K562 (cell line): Measurements from ENCODE around the gene PARP4. TPM values are rescaled to one million over a fixed set of nuclear protein-coding genes. Genes with fewer than 3 reads are reported as not detected.

Experiments used
- ATAC-seq: fragments of 200-7000 bp; cut with Tn5 transposase; 3 replicates; pipeline ENCODE4 v1.9.1; 2020; ENCODE audit warnings: moderate library complexity
- BruUV-seq: library from RNA; stranded (reverse); fragments of 400-500 nt; replicated peaks from 2 replicates; lab custom pipeline; 2021; lab: Mats Ljungman, UMichigan
- CTCF ChIA-PET: fragments of 300-600 bp; formaldehyde crosslinking; extraction: SDS; loops from one replicate; lab custom pipeline; 2021; ENCODE audit warnings: low intra/inter-chr PET ratio; lab: Yijun Ruan, JAX
- POLR2A ChIA-PET: fragments of 300-600, 350-650 bp; sonication (Branson Sonifier 250); formaldehyde crosslinking; extraction: SDS; loops from one replicate; lab custom pipeline; 2021; ENCODE audit warnings: antibody characterized with exemption, inconsistent platforms; lab: Yijun Ruan, JAX
- DNase-seq, 4 experiments: peaks; one replicate each; pipeline versions ENCODE4 v3.0.0 to v3.0.0-alpha.2; 2011 to 2018; ENCODE audit warnings: low spot score in 3 of 4, mixed read lengths in 3 of 4; ENCODE audit errors: extremely low read depth in 1 of 4
- FAIRE-seq: peaks from 2 replicates; lab custom pipeline; 2011; peaks lifted over from hg19 to GRCh38; lab: Jason Lieb, UNC
- H2AFZ ChIP-seq: 2 replicates; pipeline ENCODE4 v1.6.0; 2011; ENCODE audit warnings: low read depth, low read length, control low read depth, inconsistent platforms
- H3K27ac ChIP-seq: fragments of 200-600 bp; 3 replicates; pipeline ENCODE4 v1.8.0; 2011; ENCODE audit warnings: low read depth, mild to moderate bottlenecking, control low read depth, inconsistent platforms, low read length, moderate library complexity, mixed read lengths; ENCODE audit errors: extremely low read depth
- H3K27me3 ChIP-seq, 2 experiments: fragments of 300-600 bp in 1 of 2; 2 replicates in 1 of 2; 3 replicates in 1 of 2; pipeline versions ENCODE4 v1.6.0 to v1.8.0; 2011; ENCODE audit warnings: inconsistent platforms in 2 of 2, low read length in 2 of 2, mild to moderate bottlenecking in 1 of 2, mixed read lengths in 1 of 2, moderate library complexity in 1 of 2; ENCODE audit not compliant: control insufficient read depth in 2 of 2, insufficient read depth in 2 of 2
- H3K36me3 ChIP-seq: fragments of 300-600 bp; 3 replicates; pipeline ENCODE4 v1.8.0; 2011; ENCODE audit warnings: mild to moderate bottlenecking, low read length, inconsistent platforms; ENCODE audit not compliant: control insufficient read depth, insufficient read depth
- H3K4me1 ChIP-seq, 2 experiments: fragments of 200-600 bp in 1 of 2; replicated peaks in 1 of 2; 2 replicates in 1 of 2; 3 replicates in 1 of 2; pipeline versions ENCODE4 v1.5.1 to v1.8.0; 2011; ENCODE audit warnings: inconsistent platforms in 2 of 2, low read length in 2 of 2, mild to moderate bottlenecking in 1 of 2, mixed read lengths in 1 of 2, moderate library complexity in 1 of 2; ENCODE audit not compliant: control insufficient read depth in 2 of 2, insufficient read depth in 2 of 2
- H3K4me2 ChIP-seq: 2 replicates; pipeline ENCODE4 v1.6.1; 2011; ENCODE audit warnings: low read length, control low read depth, inconsistent platforms, mixed read lengths; ENCODE audit not compliant: insufficient read depth
- H3K4me3 ChIP-seq: fragments of 200-600 bp; sonication (generic), shearing (Covaris generic); 2 replicates; pipeline ENCODE4 v1.5.1; 2016; ENCODE audit warnings: control low read depth, inconsistent platforms
- H3K79me2 ChIP-seq: fragments of 200-600 bp; 3 replicates; pipeline ENCODE4 v1.8.0; 2011; ENCODE audit warnings: low read length, inconsistent platforms; ENCODE audit not compliant: control insufficient read depth, insufficient read depth
- H3K9ac ChIP-seq, 2 experiments: 2 replicates each; pipeline versions ENCODE4 v1.6.0 to v1.6.1; 2011; ENCODE audit warnings: low read depth in 2 of 2, low read length in 2 of 2, control low read depth in 1 of 2, inconsistent platforms in 1 of 2, mild to moderate bottlenecking in 1 of 2, mixed read lengths in 1 of 2; ENCODE audit not compliant: insufficient read depth in 1 of 2
- H3K9me1 ChIP-seq: one replicate; pipeline ENCODE4 v1.6.0; 2011; ENCODE audit warnings: inconsistent platforms, mild to moderate bottlenecking, low read length, moderate library complexity; ENCODE audit not compliant: control insufficient read depth, insufficient read depth
- H3K9me3 ChIP-seq: replicated peaks from 2 replicates; pipeline ENCODE4 v1.5.1; 2011; ENCODE audit warnings: low read depth, low read length, inconsistent platforms; ENCODE audit not compliant: control insufficient read depth, insufficient read depth
- H4K20me1 ChIP-seq: replicated peaks from 2 replicates; pipeline ENCODE4 v1.6.1; 2011; ENCODE audit warnings: low read length, inconsistent platforms, mixed read lengths; ENCODE audit not compliant: control insufficient read depth, insufficient read depth
- BDP1 ChIP-seq: IDR thresholded peaks from 3 replicates; pipeline ENCODE4 v1.6.1; 2011; ENCODE audit not compliant: insufficient read length, insufficient read depth
- CAMTA2 ChIP-seq: fragments of 250-450 bp; sonication (Bioruptor Pico); conservative IDR thresholded peaks from 2 replicates; pipeline ENCODE4 v1.5.1; 2022
- HMGN3 ChIP-seq: IDR thresholded peaks from 2 replicates; pipeline ENCODE4 v1.6.1; 2011; ENCODE audit warnings: borderline replicate concordance, low read depth, mild to moderate bottlenecking, mixed read lengths, low read length; ENCODE audit not compliant: insufficient read length; ENCODE audit errors: extremely low read depth
- KDM4B ChIP-seq, 2 experiments: fragments of 450-650 bp in 1 of 2; sonication (generic) in 1 of 2; IDR thresholded peaks; 2 replicates each; pipeline ENCODE4 v1.6.1; 2016 to 2017; ENCODE audit warnings: borderline replicate concordance in 2 of 2, antibody characterized with exemption in 1 of 2, low read depth in 1 of 2, mild to moderate bottlenecking in 1 of 2
- MAZ ChIP-seq, 2 experiments: fragments of 450-650 bp in 1 of 2; sonication (generic) in 1 of 2; formaldehyde crosslinking; IDR thresholded peaks in 1 of 2; conservative IDR thresholded peaks in 1 of 2; 2 replicates each; pipeline versions ENCODE4 v1.4.0 to v1.5.0; 2020; ENCODE audit warnings: mild to moderate bottlenecking in 1 of 2, missing genetic modification reagents in 1 of 2
- NCOA6 ChIP-seq: fragments of 450-650 bp; IDR thresholded peaks from 2 replicates; pipeline ENCODE4 v1.6.1; 2017; ENCODE audit warnings: mild to moderate bottlenecking
- TCF3 ChIP-seq: sonication (generic); formaldehyde crosslinking; IDR thresholded peaks from 2 replicates; pipeline ENCODE4 v1.4.0; 2020; ENCODE audit warnings: mild to moderate bottlenecking, missing genetic modification reagents
- XRCC5 ChIP-seq: fragments of 200-400 bp; formaldehyde crosslinking; IDR thresholded peaks from 2 replicates; pipeline ENCODE4 v1.6.1; 2017; ENCODE audit warnings: low read depth, mild to moderate bottlenecking, low read length
- ZNF146 ChIP-seq: IDR thresholded peaks from one replicate; pipeline ENCODE4 v1.6.1; 2018; ENCODE audit warnings: missing compliant biosample characterization; ENCODE audit not compliant: unreplicated experiment
- ZNF165 ChIP-seq: fragments of 250-450 bp; sonication (Bioruptor Pico); IDR thresholded peaks from 2 replicates; pipeline ENCODE4 v1.4.0; 2020; ENCODE audit warnings: borderline replicate concordance
- ZNF695 ChIP-seq: fragments of 450-650 bp; formaldehyde crosslinking; IDR thresholded peaks from 2 replicates; pipeline ENCODE4 v1.4.0; 2020; ENCODE audit warnings: mild to moderate bottlenecking, moderate library complexity
- WGBS: fragments of 100-300 bp; shearing (Covaris generic); methylation state at CpG from one replicate; pipeline ENCODE4 v1.1.6; 2016; ENCODE audit warnings: low coverage, mixed read lengths; ENCODE audit not compliant: insufficient coverage; ENCODE audit errors: missing lambda C conversion rate; 5-methylcytosine and 5-hydroxymethylcytosine counted together
- in situ Hi-C: fragments of 300-500 bp; cut with MboI; formaldehyde crosslinking; loops from 4 replicates; pipeline ENCODE4 v1.15.0; 2018; ENCODE audit warnings: inconsistent platforms, mixed read lengths
- intact Hi-C: fragments of 100-400 bp; cut with micrococcal nuclease; formaldehyde crosslinking; loops from 2 replicates; pipeline ENCODE4 v1.14.2; 2022
- polyA plus RNA-seq, 8 experiments: library from polyadenylated mRNA; depleted of rRNA in 4 of 8; stranded (reverse) in 5 of 8; unstranded in 3 of 8; fragments of >200 nt; fragmentation: Nextera tagmentation in 2 of 8; fragmentation: Illumina TruSeq in 1 of 8; extraction: Ambion mirVana in 2 of 8; extraction: Trizol in 1 of 8; gene quantifications; 2 replicates each; pipeline versions ENCODE4 v1.2.1 to v1.2.3, GENCODE V29; 2011 to 2014; ENCODE audit warnings: inconsistent platforms in 1 of 8, missing spikeins in 1 of 8
- total RNA-seq, 7 experiments: library from RNA; depleted of rRNA in 6 of 7; stranded (reverse); fragments of >200 nt in 6 of 7; fragmentation: Illumina TruSeq in 2 of 7; extraction: Trizol in 2 of 7; gene quantifications; 2 replicates each; pipeline versions ENCODE4 v1.2.1 to v1.2.3, GENCODE V29; 2011 to 2021; ENCODE audit warnings: low replicate concordance in 1 of 7
- TF ChIP-seq, protein P1 (sequence below): fragments of 450-650 bp; IDR thresholded peaks from 2 replicates; pipeline ENCODE4 v1.6.1; 2018; ENCODE audit not compliant: partially characterized antibody
- TF ChIP-seq, protein P2 (sequence below): fragments of 450-650 bp; formaldehyde crosslinking; IDR thresholded peaks from 2 replicates; pipeline ENCODE4 v1.4.0; 2022; ENCODE audit warnings: mild to moderate bottlenecking, moderate library complexity
- TF ChIP-seq, protein P3 (sequence below), 2 experiments: fragments of 450-650 bp in 1 of 2; sonication (generic) in 1 of 2; formaldehyde crosslinking; conservative IDR thresholded peaks; 2 replicates each; pipeline versions ENCODE4 v1.4.0 to v1.8.1; 2020 to 2022; ENCODE audit warnings: mild to moderate bottlenecking in 1 of 2, missing genetic modification reagents in 1 of 2
- TF ChIP-seq, protein P4 (sequence below): sonication (generic); IDR thresholded peaks from 2 replicates; pipeline ENCODE4 v1.6.1; 2016

PARP4 gene
- total and polyA plus RNA-seq, 9 of the 15 experiments (the other 6 are each of a cell fraction or from before 2014, with no cell fraction given): 6.3 to 26.3 (median 18.8) TPM

DNA sequence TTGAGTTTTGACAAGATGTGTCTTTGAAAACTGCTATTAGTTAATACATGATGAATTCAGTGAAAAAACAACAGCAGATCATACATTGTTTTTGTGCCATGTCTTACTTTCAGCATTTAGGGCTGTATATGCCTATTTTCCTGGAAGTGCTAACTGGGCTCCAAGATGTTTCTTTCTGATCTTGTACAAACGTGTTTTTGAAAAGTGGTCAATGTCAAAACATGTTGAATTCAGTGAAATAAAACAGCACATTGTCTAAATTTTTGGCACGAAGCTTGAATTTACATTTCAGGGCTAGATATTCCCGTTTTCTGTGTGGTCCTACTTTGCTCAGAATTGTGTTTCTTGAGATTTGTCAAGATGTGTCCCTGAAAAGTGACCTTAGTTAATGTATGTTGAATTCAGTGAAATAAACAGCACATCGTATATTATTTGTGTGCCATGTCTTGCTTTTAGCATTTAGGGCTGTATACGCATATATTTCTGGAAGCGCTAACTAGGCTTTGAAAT lies 14.7 kb upstream of the PARP4 start (continued):
- TF ChIP-seq XRCC5: no peak
- no peak for TF ChIP-seq NCOA6

DNA sequence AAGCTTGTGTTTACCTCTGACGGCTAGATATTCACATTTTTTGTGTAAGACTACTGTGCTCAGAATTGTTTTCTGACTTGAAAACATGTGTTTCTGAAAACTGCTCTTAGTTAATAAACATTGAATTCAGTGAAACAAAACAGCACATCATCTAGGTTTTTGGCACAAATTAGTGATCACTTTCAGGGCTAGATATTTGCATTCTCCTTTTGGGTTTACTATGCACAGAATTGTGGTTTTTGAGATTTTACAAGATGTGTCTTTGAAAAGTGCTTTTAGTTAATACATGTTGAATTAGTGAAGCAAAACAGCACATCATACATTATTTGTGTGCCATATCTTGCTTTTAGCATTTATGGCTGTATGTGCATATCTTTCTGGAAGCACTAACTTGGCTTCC lies 8.2 kb upstream of the PARP4 start:
- POLR2A ChIA-PET: interaction anchor here (1.8 kb wide), 1 partner anchor 15 kb away, joined by 9 read pairs; no protein-coding TSS in a partner anchor
- H3K27ac ChIP-seq: no peak overlapping the region
- no peaks in the 10 kb centered on the region for H3K9me3 ChIP-seq
- no peak overlapping the region for H3K4me2 ChIP-seq
- no peak for FAIRE-seq
- H3K27me3 ChIP-seq: no peaks in the 10 kb centered on the region
- ATAC-seq: no peak
- no TSS peak for BruUV-seq
- H3K79me2 ChIP-seq: no peaks in the 10 kb centered on the region
- CTCF ChIA-PET: no interaction called here
- no peak for DNase-seq
- intact Hi-C loops: no loop called here
- no peaks in the 10 kb centered on the region for H3K4me1 ChIP-seq
- H3K9me1 ChIP-seq: no peaks in the 10 kb centered on the region
- H3K9ac ChIP-seq: no peak overlapping the region
- no peak overlapping the region for H3K4me3 ChIP-seq
- no peaks in the 10 kb centered on the region for H3K36me3 ChIP-seq
- H4K20me1 ChIP-seq: no peaks in the 10 kb centered on the region
- WGBS: 80% methylated on average over 1 of the region's 1 CpG
- in situ Hi-C loops: no loop called here
- no peak overlapping the region for H2AFZ ChIP-seq
- TF ChIP-seq MAZ (CRISPR knock-in tag; conservative IDR thresholded peaks at IDR 0.05 in 1 of 2, IDR thresholded peaks at IDR 0.05 in 1 of 2) (no peak), HMGN3 (no peak), ZNF165 (CRISPR knock-in tag) (no peak), ZNF695 (CRISPR knock-in tag) (no peak), TCF3 (no peak), CAMTA2 (CRISPR knock-in tag) (no peak), BDP1 (no peak), KDM4B (IDR thresholded peaks at IDR 0.05; ENCODE audit: borderline replicate concordance in 2 of 2, low read depth in 1 of 2) (no peak), ZNF146 (CRISPR knock-in tag) (no peak)
- TF ChIP-seq, protein P1, sequence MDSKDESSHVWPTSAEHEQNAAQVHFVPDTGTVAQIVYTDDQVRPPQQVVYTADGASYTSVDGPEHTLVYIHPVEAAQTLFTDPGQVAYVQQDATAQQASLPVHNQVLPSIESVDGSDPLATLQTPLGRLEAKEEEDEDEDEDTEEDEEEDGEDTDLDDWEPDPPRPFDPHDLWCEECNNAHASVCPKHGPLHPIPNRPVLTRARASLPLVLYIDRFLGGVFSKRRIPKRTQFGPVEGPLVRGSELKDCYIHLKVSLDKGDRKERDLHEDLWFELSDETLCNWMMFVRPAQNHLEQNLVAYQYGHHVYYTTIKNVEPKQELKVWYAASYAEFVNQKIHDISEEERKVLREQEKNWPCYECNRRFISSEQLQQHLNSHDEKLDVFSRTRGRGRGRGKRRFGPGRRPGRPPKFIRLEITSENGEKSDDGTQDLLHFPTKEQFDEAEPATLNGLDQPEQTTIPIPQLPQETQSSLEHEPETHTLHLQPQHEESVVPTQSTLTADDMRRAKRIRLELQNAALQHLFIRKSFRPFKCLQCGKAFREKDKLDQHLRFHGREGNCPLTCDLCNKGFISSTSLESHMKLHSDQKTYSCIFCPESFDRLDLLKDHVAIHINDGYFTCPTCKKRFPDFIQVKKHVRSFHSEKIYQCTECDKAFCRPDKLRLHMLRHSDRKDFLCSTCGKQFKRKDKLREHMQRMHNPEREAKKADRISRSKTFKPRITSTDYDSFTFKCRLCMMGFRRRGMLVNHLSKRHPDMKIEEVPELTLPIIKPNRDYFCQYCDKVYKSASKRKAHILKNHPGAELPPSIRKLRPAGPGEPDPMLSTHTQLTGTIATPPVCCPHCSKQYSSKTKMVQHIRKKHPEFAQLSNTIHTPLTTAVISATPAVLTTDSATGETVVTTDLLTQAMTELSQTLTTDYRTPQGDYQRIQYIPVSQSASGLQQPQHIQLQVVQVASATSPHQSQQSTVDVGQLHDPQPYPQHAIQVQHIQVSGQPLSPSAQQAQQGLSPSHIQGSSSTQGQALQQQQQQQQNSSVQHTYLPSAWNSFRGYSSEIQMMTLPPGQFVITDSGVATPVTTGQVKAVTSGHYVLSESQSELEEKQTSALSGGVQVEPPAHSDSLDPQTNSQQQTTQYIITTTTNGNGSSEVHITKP: no peak
- TF ChIP-seq, protein P2, sequence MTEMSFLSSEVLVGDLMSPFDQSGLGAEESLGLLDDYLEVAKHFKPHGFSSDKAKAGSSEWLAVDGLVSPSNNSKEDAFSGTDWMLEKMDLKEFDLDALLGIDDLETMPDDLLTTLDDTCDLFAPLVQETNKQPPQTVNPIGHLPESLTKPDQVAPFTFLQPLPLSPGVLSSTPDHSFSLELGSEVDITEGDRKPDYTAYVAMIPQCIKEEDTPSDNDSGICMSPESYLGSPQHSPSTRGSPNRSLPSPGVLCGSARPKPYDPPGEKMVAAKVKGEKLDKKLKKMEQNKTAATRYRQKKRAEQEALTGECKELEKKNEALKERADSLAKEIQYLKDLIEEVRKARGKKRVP (CRISPR knock-in tag): no peak
- TF ChIP-seq, protein P3, sequence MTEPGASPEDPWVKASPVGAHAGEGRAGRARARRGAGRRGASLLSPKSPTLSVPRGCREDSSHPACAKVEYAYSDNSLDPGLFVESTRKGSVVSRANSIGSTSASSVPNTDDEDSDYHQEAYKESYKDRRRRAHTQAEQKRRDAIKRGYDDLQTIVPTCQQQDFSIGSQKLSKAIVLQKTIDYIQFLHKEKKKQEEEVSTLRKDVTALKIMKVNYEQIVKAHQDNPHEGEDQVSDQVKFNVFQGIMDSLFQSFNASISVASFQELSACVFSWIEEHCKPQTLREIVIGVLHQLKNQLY (CRISPR knock-in tag; conservative IDR thresholded peaks at IDR 0.05): no peak
- TF ChIP-seq, protein P4, sequence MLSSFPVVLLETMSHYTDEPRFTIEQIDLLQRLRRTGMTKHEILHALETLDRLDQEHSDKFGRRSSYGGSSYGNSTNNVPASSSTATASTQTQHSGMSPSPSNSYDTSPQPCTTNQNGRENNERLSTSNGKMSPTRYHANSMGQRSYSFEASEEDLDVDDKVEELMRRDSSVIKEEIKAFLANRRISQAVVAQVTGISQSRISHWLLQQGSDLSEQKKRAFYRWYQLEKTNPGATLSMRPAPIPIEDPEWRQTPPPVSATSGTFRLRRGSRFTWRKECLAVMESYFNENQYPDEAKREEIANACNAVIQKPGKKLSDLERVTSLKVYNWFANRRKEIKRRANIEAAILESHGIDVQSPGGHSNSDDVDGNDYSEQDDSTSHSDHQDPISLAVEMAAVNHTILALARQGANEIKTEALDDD: no peak
